Measurements from ENCODE around the gene AFF1.
"Not testable (repeated sequence)": the region's sequence is repeated elsewhere in the genome, so short reads cannot be mapped to it uniquely, and the experiment has no call there.

The AFF1 gene

DNA sequence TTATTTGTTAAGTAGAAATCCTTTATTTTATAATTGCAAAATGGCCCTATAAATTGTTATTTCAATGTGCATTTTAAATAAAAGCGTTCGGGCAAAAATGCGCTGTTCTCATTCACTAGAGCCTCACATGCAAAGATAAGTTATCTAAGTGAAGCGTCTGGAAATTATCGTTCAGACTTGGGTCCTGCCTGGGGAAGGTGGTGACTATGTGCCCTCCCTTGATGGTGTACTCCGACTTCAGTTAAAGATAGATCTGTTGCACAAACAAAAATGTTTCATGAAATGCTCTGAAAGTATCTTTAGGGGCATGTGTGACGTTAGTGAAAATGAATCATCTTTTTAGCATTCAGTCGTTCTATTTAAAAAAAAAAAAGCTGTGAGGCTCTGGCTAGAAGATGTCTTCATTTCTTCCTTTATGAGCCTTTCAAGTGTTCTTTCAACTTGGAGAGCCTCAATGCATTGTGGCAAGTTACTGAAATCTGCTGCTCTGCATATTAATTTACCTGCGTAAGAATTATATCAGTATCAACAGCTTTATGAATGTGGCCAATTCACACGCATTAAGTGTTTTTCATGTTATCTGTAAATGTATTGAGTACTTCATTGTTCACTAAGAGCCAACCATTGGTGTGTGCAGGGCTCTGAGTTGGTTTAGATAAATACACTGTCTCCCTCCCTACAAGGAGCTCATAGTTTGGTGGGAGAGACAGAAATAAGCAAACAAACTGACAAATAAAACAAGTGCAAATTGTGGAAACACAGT lies 83.0 kb downstream of the AFF1 start:
- DNase-seq: no peak

DNA sequence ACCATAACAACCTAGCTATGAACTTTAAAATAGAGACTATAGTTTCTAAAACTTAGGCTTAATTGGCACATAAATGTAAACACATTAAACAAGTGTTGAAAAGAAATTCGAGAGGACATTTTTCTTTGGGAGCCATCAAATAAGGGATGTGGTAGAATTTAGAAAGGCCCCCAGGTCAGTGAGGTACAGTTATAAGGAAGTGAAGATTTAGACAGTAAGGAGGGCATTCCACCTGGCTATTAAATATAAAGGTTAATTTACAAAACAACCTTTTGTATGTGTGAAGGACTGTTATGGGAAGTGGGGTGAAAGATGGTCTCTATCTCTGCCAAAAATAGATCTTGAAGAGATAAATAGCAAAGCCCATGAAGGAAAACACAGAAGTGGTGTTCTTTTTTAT lies 83.9 kb downstream of the AFF1 start:
- no peak for DNase-seq

DNA sequence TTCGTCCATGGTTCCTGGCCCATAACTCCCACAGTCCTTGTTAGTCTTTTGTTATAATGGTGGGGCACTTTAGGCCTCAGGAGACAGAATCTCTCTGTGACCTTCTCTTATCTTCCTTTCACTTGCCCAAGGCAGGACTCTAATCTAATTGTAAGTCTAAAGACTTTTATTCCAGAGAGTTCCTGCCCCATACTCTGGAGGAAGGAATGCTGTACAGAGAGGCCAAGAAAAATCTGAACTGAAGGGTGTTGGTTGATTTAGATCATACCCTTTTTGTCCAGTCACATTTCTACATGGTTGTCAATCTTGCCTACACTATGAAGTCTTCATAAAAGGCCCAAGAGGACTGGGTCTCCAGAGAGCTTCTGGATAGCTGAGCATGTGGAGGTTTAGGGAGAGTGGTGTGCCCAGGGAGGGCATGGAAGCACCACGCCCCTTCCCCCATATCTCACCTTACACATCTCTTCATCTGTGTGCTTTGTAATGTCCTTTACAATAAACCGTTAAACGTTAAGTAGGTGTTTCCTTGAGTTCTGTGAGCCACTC lies 84.5 kb downstream of the AFF1 start:
- DNase-seq: no peak

DNA sequence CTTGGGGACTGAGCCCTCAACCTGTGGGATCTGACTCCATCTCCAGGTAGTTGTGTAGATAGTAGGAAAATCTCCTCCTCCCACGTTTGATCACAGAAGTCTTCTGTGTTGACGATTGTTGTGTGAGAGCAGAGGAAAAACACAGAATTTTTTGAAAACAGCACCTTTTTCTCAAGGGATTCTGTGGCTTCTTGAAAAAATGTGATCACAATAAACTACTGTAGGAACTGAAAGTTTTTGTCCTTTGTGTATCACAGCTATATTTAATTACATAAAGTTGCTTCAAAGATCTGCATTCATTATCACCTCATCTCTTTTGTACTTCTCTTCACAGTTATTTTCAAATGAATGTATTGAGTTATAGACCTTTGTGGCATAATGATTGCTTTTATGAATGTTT lies 85.1 kb downstream of the AFF1 start:
- no peak for DNase-seq

DNA sequence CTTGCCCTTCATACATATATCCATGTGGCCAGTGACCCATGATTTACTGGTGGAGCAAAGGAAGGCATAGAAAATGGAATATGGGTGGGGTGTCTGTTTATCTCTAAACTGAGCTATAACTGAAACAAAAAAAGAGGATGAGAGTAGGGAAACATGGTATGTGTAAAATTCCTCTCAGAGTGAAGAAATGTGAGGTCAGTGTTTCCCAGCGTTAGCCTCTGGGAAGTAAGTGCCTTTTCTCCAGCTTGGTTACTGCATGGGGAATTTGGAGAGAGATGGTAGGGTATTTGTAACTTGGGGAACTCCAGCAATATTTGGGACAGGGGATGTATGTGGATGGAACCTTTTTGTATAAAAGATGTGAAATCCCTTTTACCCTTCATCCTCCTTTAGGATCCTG lies 89.4 kb downstream of the AFF1 start:
- no peak for DNase-seq

DNA sequence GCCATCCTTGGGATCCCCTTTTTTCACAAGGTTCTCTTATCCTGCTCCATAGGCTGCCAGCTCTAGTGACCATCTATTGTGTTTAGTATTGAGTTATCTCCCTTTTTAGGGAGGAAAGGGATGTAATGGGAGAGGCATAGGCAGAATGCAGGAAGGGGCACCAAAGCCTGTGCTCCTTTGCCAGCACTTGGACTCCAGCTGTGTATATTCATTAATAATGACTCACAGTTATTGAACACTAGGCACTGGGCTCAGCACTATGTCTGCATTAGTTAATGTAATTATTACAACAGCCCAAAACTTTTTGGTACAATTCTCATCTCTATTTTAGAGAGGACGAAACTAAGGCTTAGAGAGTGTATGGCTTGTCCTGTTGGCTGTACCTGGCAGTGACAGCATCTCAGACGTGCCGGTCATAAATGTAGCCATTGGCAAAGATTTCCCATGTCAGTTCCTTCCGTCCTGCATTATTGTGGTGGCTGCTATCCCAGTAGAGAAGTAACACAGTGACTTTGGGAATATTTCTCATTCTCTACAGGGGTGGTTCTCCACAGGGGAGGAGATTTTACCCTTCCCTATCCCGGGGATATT lies 90.3 kb downstream of the AFF1 start:
- no peak for DNase-seq

DNA sequence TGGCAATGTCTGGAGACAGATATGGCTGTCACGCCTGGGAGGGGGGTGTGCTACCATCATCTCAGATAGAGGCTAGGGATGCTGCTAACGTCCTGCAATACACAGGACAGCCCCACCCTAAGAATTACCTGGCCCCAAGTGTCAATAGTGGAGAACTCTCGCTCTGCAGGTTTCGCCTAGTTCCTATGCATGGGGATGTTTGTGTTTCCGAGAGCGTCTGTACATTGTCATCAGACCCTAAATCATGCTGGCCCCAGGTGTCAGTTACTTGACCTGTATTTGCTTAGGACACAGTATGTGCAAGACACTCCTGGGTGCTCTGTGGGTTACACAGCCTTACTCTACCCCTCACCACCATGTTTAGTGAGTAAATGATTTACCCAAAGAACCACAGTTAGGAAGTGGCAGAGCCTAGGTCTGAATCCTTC lies 90.8 kb downstream of the AFF1 start:
- DNase-seq: no peak

DNA sequence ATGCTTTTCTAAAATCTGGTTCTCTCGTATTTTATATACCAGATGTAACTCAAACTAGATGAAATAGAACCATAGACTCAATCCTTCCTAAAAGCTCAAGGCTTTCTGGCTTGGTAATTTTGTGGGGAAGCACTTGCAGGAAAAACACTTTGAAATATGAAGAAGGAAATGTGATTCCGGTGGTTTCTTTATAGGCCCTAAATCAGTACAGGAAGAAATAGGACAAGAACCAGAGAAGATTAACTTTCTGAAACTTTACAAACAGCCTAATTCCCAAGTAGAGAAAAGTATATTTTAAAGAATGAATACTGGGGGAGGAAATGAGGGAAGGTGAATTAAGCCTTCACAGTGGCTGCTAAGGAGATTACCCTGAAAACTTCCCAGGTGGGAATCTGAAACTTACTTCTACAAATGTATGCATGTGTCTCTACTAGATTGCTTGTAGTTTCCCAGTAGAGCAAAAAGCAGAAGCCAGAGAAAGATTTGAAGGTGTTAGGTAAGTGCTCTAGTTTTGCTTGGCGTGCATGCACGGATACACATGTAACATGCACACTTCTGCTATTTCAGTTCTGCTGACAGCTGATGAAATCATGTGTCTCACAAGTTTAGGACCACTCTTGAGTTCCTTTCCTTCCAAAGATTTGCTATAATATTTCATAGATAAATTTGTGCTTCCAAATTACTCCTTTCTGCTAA lies 92.1 kb downstream of the AFF1 start:
- no peak for DNase-seq

DNA sequence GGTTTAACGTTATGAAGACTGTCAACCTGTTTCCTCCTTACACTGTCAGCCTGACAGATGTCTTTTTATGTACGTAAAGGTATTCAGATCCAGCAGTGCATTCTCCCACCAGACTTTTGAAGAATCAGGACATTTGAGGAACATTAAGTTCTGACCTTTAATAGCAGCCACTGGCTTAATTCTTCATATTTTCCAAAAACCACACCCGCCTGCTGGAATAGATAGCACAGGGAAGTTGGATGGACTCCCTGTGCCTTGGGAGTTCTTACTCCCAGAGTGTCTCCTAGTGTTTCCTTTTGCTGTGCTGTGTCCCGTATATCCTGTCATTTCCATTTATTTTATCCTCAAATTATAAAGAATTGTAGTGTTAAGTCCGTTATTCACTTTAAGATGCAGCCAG lies 94.5 kb downstream of the AFF1 start:
- DNase-seq: no peak

DNA sequence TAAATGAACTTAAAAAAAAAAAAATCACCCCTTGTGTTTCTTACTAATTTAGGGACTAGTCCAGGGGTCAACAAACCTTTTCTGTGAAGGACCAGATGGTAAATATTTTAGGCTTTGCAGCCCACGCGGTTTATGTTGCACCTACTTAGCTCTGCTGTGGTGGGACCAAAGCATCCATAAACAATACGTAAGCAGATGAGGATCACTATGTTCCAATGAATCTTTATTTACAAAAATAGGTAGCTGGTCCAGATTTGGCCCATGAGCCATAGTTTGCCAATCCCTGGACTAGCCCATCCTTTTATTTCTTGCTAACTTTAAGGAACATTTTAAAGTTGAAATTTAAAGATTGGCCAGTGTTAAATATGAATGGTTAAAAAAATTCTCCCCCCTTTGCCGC lies 95.3 kb downstream of the AFF1 start:
- DNase-seq: no peak

DNA sequence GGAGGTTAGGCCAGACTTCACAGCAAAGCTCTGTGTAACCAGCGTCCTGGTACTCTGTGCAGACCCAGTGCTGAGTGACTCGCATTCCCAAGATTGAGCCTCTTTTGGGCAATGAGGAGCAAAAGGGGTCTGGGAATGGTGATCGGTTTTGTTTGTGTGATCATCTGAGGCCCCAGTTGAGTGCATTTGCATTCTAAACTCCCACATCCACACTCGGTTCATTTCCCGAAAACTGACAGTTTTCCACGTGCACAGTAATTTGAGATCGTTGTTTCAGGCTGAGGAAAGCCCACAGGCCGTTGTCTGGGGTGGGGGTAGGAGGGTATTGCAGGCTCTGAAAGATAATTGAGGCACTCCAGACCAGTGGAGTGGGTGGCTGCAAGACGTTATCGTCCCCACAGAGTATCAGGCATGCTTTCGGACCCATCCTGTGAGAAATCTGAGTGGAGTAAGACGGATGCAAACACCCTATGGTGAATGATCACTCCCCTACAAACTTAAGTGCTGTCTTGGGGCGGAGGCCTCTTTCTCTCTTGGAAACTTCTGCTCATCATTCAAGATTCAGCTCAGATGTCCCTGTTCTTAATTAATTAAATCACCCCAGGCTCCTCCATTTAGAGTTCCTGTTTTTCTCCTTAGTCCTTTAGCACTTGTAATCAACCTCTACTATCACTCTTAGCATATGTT lies 96.1 kb downstream of the AFF1 start:
- no peak for DNase-seq

DNA sequence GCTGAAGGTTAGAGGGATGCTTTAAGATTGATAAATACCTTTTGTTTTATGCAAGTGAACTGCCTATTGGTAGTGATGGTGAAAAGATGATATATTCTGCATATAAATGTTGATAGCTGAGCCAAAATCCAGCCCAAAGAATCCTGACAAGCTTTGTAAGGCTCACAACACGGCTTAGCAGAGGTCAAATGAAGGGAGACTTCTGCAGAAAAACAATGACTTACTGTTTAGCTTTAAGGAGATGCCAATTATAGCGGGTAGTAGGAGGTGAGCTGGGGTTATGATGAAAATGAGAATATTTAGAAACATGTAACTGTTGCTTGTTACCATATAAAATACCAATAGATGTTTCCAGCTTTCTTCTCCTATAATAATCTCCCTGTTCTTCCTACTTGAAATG lies 97.1 kb downstream of the AFF1 start:
- DNase-seq: no peak

DNA sequence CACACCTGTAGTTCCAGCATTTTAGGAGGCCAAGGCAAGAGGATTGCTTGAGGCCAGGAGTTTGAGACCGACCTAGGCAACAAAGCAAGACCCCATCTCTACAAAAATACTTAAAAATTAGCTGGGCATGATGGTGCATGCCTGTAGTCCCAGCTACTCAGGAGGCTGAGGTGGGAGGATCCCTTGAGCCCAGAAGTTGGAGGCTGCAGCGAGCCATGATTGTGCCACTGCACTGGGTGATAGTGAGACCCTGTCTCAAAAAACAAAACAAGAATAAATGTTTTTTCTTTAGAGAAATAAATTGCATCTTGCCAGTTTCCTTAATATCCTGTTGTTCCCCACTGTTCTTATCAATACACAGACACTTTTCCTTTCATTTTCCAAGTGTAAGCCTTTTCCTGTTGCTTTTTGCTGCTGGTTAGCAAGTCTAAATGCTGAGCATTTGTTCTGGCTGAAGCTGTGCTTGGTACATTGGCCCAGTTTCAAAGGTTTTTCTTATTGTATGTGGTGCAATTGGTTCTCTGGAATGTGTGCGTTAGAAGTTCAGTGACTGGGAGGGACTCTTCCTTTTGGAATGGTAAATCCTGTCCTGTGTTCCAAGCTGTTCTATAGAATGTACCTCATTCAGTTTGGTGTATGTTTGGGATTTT lies 98.2 kb downstream of the AFF1 start:
- DNase-seq: no peak

DNA sequence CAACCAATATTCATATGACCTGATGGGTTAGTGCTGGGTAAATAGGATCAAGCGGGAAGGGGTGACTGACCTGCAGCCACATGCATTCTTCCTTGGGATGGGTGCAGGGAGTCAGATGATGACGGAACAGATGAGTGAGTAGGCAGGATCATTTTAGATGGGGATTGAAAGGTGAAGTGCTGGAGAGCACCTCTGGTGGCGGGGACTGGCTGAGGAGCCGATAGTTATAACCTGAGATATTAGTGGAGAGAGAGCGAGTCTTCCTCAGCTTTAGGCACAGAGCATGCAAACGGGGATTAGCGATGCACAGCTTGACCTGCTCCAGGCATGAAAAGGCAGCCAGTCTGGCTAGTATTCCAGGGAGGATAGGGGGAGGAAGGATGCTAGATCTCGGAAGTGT lies 99.1 kb downstream of the AFF1 start:
- no peak for DNase-seq

DNA sequence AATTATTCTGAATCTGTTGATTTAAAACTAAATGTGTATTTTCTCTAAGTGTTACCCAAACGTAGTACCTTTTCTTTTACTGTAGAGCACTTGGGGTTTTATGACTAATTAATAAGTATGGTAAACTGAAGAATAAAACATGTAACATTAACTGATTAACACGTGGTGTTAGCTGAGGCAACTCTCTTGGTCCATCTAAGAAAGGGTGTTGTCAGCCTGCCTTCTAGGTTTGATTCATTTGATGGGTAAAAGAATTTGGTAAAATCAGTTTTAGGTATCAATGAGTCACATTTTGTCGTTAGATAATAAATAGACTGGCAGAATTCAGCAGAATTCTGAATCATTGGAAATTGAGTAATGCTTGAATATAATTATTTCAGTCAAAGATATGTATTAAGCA lies 99.7 kb downstream of the AFF1 start:
- no peak for DNase-seq

DNA sequence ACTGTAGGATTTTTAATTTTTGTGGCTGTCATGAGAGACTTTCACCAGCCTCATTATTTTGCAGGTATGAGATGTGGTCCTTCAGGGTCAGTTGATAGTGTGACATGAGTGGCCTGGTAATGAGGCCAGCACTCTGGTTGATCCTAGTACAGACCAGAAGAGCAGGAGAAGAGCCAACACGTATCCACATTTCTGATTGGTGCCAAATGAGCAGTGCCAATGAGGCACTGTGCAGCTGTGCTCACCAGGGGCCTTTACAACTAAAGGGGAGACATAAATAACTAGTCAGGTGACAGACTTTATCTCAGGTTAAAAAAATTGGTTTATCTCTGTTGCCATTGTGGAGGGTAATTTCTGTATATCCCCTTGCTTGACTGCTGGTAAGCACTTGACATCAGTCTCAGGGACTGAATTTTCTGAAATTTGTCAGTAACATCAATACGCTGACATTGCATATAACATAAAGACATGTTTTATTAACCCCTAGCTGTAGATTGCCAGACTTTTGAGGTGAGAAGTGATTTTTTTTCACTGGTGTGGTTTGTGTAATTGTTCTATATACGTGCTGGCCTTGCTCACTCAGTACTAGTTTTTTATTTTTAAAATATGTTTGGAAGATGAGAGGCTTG lies 101.2 kb downstream of the AFF1 start:
- DNase-seq: no peak

DNA sequence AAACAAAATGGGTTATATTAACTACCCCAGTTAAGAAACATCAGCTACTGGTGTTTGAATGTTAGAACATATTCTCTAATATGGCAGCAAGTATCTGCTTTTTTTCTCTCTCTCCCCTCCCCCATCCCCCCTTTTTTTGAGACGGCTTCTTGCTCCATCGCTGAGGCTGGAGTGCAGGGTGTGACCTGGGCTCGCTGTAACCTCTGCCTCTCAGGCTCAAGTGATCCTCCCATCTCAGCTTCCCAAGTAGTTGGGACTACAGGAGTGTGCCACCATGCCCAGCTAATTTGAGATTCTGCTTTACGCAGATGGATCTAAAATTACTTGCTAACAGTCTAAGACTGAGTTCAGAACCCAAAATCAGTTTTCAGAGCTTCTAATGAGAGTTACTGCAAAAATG lies 101.9 kb downstream of the AFF1 start:
- no peak for DNase-seq

DNA sequence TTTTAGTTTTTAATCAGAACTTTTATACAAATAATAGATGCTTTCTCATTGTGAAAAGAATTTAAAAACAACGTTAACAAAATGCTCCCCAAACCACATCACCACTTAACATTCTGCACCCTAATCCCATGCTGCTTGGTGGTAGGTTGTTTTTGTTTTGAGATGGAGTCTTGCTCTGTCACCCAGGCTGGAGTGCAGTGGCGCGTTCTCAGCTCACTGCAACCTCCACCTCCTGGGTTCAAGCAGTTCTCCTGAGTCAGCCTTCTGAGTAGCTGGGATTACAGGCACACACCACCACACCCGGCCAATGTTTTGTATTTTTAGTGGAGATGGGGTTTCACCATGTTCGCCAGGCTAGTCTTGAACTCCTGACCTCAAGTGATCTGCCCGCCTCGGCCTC lies 102.4 kb downstream of the AFF1 start:
- not testable (repeated sequence) for DNase-seq

DNA sequence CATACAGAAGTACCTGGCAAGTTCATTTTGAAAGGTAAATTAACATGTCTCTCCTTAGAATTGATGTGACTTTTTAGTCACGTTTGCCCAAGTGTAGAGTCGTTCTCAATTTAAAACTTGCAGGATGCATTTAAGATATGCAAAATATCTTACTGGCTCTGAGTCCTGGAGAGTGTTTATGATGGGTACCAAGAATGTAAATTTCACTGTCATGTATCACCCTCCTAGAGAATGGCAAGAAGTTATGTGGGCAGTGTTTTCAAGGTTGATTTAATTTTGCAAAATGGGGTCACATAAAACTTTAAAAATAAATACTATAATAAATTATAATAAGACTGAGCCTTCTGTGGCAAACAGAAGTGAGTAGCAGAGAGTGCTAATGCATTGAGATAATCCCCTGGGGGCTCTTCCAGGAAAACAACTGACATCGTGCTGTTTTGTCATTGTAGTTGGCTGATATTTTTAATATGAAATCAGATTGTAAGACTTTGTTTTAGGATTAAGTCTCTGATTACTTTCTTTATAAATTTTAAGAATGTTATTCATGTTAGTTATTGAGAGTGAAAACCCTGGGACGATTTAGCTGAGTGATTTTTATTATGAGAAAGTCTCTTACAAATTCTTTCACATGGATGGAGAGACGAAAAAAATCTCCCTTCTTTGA lies 103.0 kb downstream of the AFF1 start:
- no peak for DNase-seq

DNA sequence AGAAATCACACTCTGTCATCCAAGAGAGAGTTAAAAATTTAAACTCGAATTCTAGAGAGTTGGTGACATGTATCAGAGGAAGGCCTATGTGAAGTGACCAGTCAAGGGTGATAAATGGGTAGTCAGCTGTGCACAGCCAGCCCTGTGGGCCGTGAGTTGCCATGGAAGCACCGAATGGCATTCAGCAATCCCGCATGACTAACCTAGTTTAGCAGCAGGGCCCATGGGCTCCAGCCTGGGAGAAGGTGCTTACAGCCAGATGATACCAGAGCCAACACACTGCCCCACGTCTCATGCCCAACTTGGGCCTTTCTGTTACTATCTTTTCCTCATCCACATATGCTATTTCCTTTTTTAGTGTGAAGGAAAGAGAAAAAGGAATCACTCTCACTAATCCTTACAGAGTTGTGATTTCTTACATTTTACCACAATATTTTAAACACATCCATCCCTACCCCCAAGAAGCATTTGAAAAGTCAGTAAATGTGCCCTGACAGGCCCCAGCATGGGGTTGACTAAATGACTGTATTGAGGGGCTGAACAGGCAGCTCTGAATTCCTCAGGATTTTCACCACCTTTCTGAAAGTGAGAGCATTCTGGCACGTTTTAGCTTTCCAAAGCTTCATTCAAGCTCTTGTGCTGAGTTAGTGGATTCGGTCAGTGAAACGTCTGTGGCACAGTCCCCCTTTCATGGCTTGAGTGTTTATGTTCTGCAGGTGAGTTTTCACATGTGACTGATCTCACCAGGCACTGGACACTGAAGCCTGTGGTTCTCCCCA lies 104.2 kb downstream of the AFF1 start:
- DNase-seq: no peak

DNA sequence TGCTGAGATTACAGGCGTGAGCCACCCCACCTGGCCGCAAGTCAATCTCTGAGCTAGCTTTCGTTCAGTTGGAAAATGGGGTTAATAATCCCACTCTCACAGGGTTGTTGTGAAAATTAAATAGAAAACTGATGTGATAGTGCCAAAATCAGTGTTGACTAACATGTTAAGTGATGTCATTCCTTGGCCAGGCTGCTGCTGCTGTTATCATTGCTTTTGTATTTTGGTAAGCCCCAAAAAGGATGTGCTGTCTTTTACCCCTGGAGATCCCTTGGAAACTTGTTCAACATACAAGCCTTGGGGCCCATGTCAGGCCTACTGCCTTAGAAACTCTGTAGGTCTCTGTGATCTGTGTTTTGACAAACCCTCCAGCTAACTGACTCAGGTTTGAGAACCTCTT lies 106.3 kb downstream of the AFF1 start:
- DNase-seq: no peak

Measured in NK-92 treated with Interleukin-12 subunit alpha and Interleukin-12 subunit beta, amount 100 ng/mL, for 24 hours (cell line).